AG10803 (cell line): ENCODE measurements around the gene NSMCE3.

Experiments
- DNase-seq: peaks from one replicate; pipeline ENCODE4 v3.0.0; 2010; ENCODE audit warnings: low read depth
- H3K4me3 ChIP-seq: 2 replicates; pipeline ENCODE4 v1.5.1; 2011; ENCODE audit warnings: mild to moderate bottlenecking, low read length, control low read depth
- TF ChIP-seq, protein P1 (sequence below): conservative IDR thresholded peaks from 2 replicates; pipeline ENCODE4 v1.5.1; 2011; ENCODE audit warnings: mild to moderate bottlenecking, low read length, control low read depth, inconsistent platforms

NSMCE3 gene

DNA sequence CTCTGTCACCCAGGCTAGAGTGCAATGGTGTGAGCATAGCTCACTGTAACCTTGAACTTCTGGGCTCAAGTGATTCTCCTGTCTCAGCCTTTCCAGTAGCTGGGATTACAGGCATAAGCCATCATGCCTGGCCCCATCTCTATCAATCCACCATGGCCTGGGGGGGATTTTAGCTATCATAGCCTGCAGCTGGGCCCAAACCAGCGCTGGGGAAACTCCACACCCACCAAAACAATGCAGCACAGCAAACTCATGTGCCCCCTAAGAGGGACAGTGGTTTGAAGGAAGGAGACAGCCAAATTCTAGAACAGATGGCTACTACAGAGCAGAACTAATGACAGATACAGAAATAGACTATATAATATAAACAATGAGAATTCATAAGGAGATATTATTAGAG, 13.8 kb upstream of the NSMCE3 start:
- TF ChIP-seq, protein P1, sequence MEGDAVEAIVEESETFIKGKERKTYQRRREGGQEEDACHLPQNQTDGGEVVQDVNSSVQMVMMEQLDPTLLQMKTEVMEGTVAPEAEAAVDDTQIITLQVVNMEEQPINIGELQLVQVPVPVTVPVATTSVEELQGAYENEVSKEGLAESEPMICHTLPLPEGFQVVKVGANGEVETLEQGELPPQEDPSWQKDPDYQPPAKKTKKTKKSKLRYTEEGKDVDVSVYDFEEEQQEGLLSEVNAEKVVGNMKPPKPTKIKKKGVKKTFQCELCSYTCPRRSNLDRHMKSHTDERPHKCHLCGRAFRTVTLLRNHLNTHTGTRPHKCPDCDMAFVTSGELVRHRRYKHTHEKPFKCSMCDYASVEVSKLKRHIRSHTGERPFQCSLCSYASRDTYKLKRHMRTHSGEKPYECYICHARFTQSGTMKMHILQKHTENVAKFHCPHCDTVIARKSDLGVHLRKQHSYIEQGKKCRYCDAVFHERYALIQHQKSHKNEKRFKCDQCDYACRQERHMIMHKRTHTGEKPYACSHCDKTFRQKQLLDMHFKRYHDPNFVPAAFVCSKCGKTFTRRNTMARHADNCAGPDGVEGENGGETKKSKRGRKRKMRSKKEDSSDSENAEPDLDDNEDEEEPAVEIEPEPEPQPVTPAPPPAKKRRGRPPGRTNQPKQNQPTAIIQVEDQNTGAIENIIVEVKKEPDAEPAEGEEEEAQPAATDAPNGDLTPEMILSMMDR: no peak
- H3K4me3 ChIP-seq: no peak overlapping the region
- DNase-seq: no peak

DNA sequence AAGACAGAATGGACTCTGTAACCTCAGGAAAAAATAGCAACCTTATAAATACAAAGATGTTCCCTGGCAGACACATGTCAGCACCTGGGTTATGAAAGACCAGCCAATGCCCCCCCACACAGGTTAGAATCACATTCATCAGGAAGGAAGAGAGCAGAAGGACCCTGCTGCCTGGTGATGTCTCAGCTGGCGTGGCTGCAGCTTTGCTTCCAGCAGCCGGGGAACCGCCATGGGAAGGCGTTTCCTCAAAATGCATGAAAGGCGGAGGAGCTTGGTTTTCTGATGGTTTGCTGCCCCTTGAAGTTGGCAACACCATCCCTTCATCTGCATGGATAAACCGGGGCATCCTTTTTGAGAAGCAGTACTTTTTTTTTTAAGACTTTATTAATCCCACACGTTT, 10.9 kb upstream of the NSMCE3 start:
- no peak for DNase-seq
- TF ChIP-seq, protein P1: no peak
- no peak overlapping the region for H3K4me3 ChIP-seq

DNA sequence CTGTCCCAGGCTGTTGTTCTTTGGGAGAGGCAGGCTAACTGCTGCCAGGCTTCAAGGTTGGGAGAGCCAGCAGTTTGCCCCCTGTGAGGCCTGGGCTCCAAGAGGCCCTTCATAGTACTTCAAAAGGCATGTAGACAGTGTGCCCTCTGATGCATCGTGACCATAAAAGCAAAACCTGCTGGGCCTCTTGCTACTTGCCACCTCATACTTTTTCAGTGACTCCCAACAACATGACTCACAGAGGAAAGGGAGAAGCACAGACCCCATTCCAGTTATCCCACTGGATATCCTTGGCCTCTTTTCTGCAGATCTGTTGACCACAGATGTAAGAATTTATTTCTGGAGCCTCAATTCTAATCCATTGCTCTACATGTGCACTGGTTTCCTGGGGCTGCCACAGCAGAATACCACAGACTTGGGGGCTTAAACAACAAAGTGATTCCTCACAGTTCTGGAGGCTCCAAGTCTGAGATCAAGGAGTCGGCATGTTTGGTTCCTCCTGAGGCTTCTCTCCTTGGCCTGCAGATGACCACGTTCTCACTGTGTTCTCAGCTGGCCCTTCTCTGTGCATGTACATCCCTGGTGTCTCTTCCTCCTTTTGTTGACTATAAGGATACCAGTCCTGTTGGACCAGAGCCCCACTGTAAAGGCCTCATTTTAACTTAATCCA, 8.9 kb upstream of the NSMCE3 start:
- TF ChIP-seq, protein P1: no peak
- H3K4me3 ChIP-seq: no peak overlapping the region
- DNase-seq: peak; percentile 88

DNA sequence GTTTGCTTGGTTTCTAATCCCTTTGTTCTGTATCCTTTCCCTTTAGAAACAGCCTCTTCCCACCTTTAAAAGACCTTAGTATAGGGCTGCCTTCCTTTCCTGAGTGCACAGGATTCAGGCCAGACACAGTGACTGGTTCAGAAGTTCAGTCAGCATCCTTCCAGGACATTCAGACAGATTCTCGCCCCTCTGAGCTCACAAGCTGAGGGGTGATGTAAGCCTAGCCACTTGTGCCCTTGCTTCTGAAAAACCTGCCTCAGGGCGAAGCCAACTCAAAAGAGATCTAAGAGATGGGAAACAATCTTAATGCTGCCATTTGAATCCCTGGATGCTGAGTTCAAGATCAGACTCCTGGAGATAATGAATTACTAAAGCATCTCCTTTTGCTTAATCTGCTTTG, 6.7 kb upstream of the NSMCE3 start:
- TF ChIP-seq, protein P1: no peak

DNA sequence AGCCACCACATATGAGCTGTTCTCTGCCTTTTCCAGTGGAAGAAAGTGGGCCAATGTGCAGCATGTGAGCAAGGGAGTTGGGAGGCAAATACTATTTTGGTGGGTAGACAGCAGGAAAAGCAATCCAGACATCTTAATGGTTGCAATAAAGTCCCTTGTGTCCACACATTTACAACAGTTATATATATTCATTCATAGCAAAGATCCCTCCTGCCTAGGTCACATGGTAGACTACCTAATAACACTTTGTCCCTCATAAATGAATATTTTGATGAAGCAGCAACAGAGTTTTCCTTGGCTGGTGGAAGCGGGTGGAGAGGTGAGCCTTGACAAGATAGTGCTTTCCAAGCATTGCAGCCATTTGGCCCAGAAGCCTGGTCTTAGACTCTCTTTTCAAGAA, 6.2 kb upstream of the NSMCE3 start:
- DNase-seq: no peak
- TF ChIP-seq, protein P1: no peak
- no peak overlapping the region for H3K4me3 ChIP-seq

More for the DNA sequence above, 6.7 kb upstream of the NSMCE3 start:
- H3K4me3 ChIP-seq: no peak overlapping the region
- DNase-seq: no peak

DNA sequence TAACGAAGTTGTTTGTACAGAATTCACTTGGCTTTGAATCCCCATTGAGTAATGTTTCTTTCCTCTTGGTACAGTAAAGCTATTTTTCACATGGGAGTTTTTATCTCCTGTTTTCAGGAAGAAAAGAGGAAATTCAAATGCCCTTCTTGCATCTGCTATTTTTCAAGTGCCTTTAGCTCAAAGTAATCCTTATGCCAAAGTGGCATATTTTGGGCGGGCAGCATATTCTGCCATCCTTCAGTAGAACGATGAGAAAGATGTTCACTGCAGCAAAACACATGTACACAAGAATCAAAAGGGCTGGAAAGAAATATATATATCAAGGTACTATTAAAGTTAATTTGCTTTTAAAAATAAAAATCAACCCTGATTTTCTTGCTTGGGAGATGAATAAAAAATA, 5.3 kb upstream of the NSMCE3 start:
- H3K4me3 ChIP-seq: no peak overlapping the region
- no peak for DNase-seq
- TF ChIP-seq, protein P1: no peak

DNA sequence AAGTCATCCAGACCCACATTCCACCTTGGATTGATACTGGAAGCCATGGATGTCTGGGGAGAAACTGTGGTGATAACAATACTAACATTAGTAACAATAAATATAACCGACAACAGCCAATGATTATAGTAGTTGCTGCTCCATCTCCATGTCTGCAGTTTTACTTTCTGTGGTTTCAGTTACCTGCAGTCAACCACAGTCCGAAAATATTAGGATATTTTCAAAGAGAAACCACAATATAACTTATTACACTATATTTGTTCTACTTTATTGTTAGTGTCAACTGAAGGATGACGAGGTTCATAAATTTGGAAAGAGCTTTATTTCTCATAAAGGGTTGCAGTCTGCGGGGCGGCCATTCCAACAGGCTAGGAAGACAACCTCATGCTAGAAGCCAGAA, 2.6 kb upstream of the NSMCE3 start:
- TF ChIP-seq, protein P1: no peak
- DNase-seq: no peak
- H3K4me3 ChIP-seq: no peak overlapping the region
